MM.1S (cell line): Measurements from ENCODE around the gene PALD1.

Experiments used
- EZH2phosphoT487 ChIP-seq: fragments of 300-600 bp; sonication (generic); IDR thresholded peaks from 2 replicates; pipeline ENCODE4 v1.6.1; 2018; ENCODE audit warnings: antibody characterized with exemption, low read length
- TF ChIP-seq, protein P1 (sequence below): fragments of 300-600 bp; sonication (generic); IDR thresholded peaks from 2 replicates; pipeline ENCODE4 v1.5.1; 2016; ENCODE audit warnings: antibody characterized with exemption, low read length, mixed read lengths

DNA sequence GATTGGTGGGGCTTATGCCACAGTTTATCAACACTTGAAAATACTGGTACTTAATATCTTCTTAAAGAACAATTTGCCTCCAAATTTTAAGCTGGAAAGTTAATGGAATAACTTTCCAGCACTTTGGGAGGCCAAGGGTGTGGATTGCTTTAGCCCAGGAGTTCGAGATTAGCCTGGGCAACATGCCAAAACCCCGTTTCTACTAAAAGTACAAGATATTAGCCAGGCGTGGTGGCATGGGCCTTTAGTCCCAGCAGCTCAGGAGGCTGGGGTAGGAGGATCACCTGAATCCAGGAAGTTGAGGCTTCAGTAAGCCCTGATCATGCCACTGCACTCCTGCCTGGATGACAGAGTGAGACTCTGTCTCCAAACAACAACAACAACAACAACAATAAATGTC is 68.0 kb downstream of the PALD1 start:
- TF ChIP-seq, protein P1, sequence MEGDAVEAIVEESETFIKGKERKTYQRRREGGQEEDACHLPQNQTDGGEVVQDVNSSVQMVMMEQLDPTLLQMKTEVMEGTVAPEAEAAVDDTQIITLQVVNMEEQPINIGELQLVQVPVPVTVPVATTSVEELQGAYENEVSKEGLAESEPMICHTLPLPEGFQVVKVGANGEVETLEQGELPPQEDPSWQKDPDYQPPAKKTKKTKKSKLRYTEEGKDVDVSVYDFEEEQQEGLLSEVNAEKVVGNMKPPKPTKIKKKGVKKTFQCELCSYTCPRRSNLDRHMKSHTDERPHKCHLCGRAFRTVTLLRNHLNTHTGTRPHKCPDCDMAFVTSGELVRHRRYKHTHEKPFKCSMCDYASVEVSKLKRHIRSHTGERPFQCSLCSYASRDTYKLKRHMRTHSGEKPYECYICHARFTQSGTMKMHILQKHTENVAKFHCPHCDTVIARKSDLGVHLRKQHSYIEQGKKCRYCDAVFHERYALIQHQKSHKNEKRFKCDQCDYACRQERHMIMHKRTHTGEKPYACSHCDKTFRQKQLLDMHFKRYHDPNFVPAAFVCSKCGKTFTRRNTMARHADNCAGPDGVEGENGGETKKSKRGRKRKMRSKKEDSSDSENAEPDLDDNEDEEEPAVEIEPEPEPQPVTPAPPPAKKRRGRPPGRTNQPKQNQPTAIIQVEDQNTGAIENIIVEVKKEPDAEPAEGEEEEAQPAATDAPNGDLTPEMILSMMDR, result no peak
- TF ChIP-seq EZH2phosphoT487, result no peak
